ENCODE measurements around the gene AMZ1.
"Not testable (repeated sequence)": the region's sequence is repeated elsewhere in the genome, so short reads cannot be mapped to it uniquely, and the experiment has no call there.

AMZ1 gene

DNA sequence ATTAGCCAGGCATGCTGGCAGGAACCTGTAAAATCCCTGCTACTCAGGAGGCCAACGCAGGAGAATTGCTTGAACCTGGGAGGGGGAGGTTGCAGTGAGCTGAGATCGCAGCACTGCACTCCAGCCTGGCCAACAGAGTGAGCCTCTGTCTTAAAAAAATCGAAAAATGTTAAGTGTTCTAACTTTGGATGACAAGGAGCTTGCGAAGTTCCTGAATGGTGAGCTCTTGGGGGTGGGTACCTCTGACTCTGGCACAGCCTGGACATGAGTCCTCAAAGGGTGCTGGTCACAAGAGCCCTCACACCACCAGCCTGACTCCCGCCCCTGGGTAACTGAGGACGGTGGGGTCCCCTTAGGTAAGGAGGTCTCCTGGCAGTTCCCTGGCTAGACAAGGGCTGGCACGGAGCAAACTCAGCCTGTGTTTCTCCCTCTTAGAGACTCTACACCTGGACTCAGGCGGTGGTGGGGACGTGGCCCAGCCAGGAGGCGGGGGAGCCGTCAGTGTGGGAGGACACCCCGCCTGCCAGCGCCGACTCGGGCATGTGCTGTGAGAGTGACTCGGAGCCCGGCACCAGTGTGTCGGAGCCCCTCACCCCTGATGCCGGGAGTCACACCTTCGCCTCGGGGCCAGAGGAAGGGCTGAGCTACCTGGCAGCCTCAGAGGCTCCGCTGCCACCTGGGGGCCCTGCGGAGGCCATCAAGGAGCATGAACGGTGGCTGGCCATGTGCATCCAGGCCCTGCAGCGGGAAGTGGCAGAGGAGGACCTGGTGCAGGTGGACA is 24.1 kb downstream of the AMZ1 start:
- DNase-seq (ENCODE audit: low read depth in 2 of 2), result no peak

DNA sequence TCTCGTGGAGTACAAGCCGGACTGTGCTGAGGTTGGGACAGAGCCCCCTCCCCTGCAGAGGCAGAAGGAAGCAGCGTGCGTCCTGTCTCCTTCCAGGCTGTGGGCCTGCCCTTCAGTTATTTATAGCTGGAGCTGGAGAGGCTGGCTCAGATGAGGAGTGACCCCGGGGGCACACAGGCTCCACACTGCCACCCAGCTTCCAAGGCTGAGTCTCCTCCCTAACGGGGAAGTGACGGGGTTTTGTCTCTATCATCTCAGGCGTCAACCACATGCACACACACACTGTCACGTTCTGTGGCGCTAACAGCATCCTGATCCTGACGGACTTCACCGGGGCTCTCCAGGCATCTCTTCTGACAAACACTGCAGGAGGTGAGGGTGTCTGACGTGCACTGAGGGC is 25.4 kb downstream of the AMZ1 start:
- no peak for DNase-seq (ENCODE audit: low read depth in 2 of 2)

DNA sequence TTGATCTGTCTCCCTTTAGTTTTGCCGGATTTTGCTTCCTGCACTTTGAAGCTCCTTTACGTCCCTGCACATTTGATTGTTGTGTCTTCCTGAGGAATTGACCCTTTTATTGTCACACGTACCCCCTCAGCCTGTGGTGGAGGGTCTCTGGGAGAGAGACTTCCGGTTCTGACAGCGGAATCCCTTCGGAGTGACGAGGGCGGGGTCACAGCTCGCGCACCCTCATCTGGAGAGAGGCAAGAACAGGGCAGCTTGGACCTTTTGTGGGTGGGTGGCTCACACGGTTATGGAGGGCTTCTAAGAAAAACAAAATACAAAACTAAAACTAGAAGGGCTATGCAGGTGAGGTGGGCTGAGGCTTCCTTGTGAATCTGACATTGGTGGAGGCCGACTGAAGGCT is 26.0 kb downstream of the AMZ1 start:
- no peak for DNase-seq (ENCODE audit: low read depth in 2 of 2)

DNA sequence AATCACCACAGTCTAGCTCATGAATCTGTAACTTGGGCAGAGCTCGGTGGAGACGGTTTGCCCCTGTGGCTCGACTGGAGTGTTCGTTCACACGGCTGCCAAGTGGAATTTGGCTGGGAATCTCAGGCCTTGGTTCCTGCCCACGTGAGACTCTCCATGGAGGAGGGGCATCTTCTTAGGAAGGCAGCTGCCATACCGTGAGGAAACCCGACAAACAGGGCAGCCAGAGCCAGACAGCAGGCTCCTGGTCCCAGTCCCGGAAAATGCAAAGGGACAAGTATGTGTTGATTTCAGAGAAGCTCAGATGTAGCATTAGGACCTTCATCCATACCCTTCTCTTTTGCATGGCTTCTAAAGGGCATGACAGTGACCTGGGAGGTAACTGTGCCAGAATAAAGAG is 26.6 kb downstream of the AMZ1 start:
- no peak for DNase-seq (ENCODE audit: low read depth in 2 of 2)

GRCh38 chr7:2715341-2716231 is 27.6 kb downstream of the AMZ1 start:
- DNase-seq (ENCODE audit: low read depth in 2 of 2), result peak in 1 of 2 donors; percentile 26

DNA sequence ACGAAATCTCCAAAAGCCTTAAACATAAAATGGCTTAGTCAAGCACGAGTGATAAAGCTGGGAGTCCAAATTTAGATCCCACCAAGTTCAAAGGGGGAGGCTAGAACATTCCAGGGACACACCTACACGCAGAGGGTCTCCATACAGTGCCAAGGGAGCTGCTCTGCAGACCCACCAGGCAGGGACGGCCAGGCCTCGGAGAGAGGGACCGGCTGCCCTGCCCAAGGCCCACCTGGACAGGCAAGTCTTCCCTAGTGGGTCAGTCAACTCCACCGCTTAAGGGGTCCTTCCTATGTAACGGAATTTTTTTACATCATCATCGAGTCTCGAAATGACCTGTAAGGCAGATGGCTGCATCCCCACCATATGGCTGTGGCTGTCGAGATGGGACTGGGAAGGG is 28.5 kb downstream of the AMZ1 start:
- DNase-seq (ENCODE audit: low read depth in 2 of 2), result no peak

- no peak for DNase-seq (ENCODE audit: low read depth in 2 of 2)
These were observed 28.9 kb downstream of the AMZ1 start for GRCh38 chr7:2716906-2717292.

- no peak for DNase-seq (ENCODE audit: low read depth in 2 of 2)
These were observed 29.6 kb downstream of the AMZ1 start for GRCh38 chr7:2717293-2718261.

- no peak for DNase-seq (ENCODE audit: low read depth in 2 of 2)
These were observed 30.4 kb downstream of the AMZ1 start for GRCh38 chr7:2718296-2718965.

GRCh38 chr7:2719007-2719406 is 31.0 kb downstream of the AMZ1 start:
- DNase-seq (ENCODE audit: low read depth in 2 of 2), result peak; percentile 56 to 60

GRCh38 chr7:2720024-2720423 is 32.0 kb downstream of the AMZ1 start:
- no peak for DNase-seq (ENCODE audit: low read depth in 2 of 2)

DNA sequence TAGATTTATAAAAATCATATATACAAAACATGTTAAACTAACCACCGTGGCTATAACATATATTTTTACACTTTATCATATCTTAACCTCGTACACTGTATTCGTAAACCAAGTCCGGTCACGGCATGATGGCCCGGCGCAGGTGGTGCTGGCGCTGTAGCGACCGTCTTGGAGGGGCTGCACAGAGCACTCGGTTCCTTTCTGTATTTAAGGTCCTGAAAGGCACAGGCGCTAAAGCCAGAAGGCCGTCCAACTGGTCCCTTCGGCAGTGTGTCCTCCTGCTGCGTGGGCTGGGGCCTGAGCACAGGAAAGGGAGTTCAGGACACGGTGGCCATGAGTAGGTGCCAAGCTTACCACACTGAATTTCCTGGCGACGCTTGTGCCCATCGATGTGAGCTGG is 33.8 kb downstream of the AMZ1 start:
- no peak for DNase-seq (ENCODE audit: low read depth in 2 of 2)

GRCh38 chr7:2722591-2722990 is 34.6 kb downstream of the AMZ1 start:
- DNase-seq (ENCODE audit: low read depth in 2 of 2), result no peak

- no peak for DNase-seq (ENCODE audit: low read depth in 2 of 2)
These were observed 35.3 kb downstream of the AMZ1 start for GRCh38 chr7:2723138-2723850.

DNA sequence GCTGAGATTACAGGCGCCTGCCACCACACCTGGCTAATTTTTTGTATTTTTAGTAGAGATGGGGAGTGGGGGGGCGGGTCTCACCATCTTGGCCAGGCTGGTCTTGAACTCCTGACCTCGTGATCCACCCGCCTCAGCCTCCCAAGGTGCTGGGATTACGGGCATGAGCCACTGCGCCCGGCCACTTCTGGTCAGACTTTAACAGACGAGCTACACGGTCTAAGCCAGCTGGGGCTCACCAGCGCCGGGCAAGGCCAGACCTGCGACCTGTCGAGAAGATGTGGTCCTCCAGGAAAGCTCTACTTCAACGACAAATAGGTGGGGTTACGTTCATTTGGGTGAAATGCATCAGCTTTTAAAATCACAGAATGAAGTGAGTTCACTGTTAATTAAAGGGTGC is 36.0 kb downstream of the AMZ1 start:
- DNase-seq (ENCODE audit: low read depth in 2 of 2), result not testable (repeated sequence)

DNA sequence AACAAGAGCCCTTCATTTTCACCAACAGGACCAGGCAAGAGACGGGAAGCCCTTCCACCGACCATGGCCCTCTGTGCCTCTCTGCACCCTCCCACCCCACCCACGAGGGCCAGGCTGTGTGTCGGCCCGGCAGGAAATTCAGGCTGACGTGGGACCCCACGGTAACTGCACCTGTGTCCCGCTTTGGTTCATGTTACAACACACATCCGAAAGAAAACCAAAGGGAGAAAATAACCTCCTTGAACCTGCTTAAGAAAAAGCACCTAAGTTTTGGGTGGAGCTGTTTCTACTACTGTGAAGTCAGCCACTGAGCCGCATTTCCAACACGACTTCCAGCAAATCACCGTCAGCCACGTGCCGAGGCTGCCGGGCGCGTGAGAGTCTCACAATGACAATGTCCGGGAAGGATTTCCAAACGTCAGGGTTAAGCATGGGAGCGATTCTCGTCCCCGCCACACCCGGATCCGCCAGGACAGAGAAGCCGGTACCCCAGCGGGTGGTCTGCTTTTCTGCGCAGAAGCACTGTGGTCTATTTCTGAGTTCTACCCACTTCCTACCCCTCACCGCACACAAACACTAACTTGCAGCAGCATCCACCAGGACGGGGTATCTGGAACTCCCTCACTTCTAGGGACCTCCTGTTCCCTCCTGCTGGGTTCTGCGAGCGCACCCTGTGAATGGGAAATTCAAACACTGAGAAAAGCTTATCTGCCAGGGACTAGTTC is 36.6 kb downstream of the AMZ1 start:
- no peak for DNase-seq (ENCODE audit: low read depth in 2 of 2)

- DNase-seq (ENCODE audit: low read depth in 2 of 2), result no peak
These were observed 37.4 kb downstream of the AMZ1 start for GRCh38 chr7:2725178-2726105.

GRCh38 chr7:2726316-2727018 is 38.5 kb downstream of the AMZ1 start:
- DNase-seq (ENCODE audit: low read depth in 2 of 2), result no peak
